Suppressor macrophage treated with lipopolysaccharide for 1 hour (primary cell): ENCODE results near the gene DHX30.

Experiments
- DNase-seq, 3 donors: peaks; one replicate each; pipeline ENCODE4 v3.0.0-alpha.2; 2020 to 2022

DHX30 gene

GRCh38 chr3:47888986-47889757 lies 86.2 kb downstream of the DHX30 start:
- no peak for DNase-seq

GRCh38 chr3:47890126-47890827 lies 87.3 kb downstream of the DHX30 start:
- DNase-seq: no peak

GRCh38 chr3:47890828-47891612 lies 88.1 kb downstream of the DHX30 start:
- no peak for DNase-seq

GRCh38 chr3:47891613-47892005 lies 88.7 kb downstream of the DHX30 start:
- DNase-seq: no peak

- DNase-seq: no peak
Measured at GRCh38 chr3:47892286-47893040, 89.5 kb downstream of the DHX30 start.

- no peak for DNase-seq
Measured at GRCh38 chr3:47895241-47895640, 92.3 kb downstream of the DHX30 start.

GRCh38 chr3:47896736-47897135 lies 93.8 kb downstream of the DHX30 start:
- no peak for DNase-seq

GRCh38 chr3:47897954-47898353 lies 95.0 kb downstream of the DHX30 start:
- DNase-seq: no peak

GRCh38 chr3:47899495-47900108 lies 96.7 kb downstream of the DHX30 start:
- DNase-seq: no peak
